ENCODE measurements around the gene ZNF723.
"Not testable (repeated sequence)": the region's sequence is repeated elsewhere in the genome, so short reads cannot be mapped to it uniquely, and the experiment has no call there.

DNA sequence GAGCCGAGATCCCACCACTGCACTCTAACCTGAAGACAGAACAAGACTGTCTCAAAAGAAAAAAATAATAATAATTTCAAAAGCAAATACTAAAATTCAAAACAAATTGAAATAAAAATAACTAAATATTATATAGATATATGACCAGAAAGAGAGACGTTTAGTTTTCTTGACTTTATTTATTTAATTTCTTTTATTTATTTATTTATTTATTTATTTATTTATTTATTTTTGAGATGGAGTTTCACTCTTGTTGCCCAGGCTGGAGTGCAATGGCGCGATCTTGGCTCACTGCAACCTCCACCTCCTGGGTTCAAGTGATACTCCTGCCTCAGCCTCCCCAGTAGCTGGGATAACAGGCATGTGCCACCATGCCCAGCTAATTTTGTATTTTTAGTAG lies 39.2 kb upstream of the ZNF723 start:
- TF ChIP-seq, protein P1, sequence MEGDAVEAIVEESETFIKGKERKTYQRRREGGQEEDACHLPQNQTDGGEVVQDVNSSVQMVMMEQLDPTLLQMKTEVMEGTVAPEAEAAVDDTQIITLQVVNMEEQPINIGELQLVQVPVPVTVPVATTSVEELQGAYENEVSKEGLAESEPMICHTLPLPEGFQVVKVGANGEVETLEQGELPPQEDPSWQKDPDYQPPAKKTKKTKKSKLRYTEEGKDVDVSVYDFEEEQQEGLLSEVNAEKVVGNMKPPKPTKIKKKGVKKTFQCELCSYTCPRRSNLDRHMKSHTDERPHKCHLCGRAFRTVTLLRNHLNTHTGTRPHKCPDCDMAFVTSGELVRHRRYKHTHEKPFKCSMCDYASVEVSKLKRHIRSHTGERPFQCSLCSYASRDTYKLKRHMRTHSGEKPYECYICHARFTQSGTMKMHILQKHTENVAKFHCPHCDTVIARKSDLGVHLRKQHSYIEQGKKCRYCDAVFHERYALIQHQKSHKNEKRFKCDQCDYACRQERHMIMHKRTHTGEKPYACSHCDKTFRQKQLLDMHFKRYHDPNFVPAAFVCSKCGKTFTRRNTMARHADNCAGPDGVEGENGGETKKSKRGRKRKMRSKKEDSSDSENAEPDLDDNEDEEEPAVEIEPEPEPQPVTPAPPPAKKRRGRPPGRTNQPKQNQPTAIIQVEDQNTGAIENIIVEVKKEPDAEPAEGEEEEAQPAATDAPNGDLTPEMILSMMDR (IDR thresholded peaks at IDR 0.05), result not testable (repeated sequence)
- TF ChIP-seq EP300 (IDR thresholded peaks at IDR 0.05), result not testable (repeated sequence)

Measured in sigmoid colon (tissue), 4 donors.